ENCODE data around the gene PAM.

- TF ChIP-seq CTCF (IDR thresholded peaks at IDR 0.05) (no peak), POLR2A (IDR thresholded peaks at IDR 0.05) (no peak)
These were observed 21.6 kb upstream of the PAM start for GRCh38 chr5:102733534-102733933.

Data from heart left ventricle (tissue), 13 donors.